Tibial nerve (tissue), 4 donors: ENCODE results near the gene RBM25.

ENCODE experiments used
- CTCF ChIP-seq, 5 experiments: fragments of 200-600 bp in 3 of 5; fragments of 450-650 bp in 2 of 5; sonication (generic) in 3 of 5; IDR thresholded peaks; one replicate each; pipeline ENCODE4 v1.5.1; 2016 to 2019; ENCODE audit warnings: antibody characterized with exemption in 5 of 5, mild to moderate bottlenecking in 3 of 5, moderate library complexity in 2 of 5
- EP300 ChIP-seq, 2 donors: sonication (generic); formaldehyde crosslinking; IDR thresholded peaks; one replicate each; pipeline ENCODE4 v1.6.1; 2017; ENCODE audit warnings: antibody characterized with exemption in 2 of 2, mild to moderate bottlenecking in 1 of 2
- POLR2A ChIP-seq, 2 donors: fragments of 450-650 bp; IDR thresholded peaks; one replicate each; pipeline ENCODE4 v1.6.1; 2017; ENCODE audit warnings: antibody characterized with exemption in 2 of 2, mild to moderate bottlenecking in 2 of 2, moderate library complexity in 2 of 2

- no peak for TF ChIP-seq POLR2A (IDR thresholded peaks at IDR 0.05)
- TF ChIP-seq CTCF (IDR thresholded peaks at IDR 0.05), result no peak
- no peak for TF ChIP-seq EP300 (IDR thresholded peaks at IDR 0.05)
Measured at GRCh38 chr14:73102806-73103497, 44.6 kb downstream of the RBM25 start.
